ENCODE measurements around the gene ERC2.

- TF ChIP-seq CTCF (IDR thresholded peaks at IDR 0.05) (no peak), POLR2AphosphoS5 (IDR thresholded peaks at IDR 0.05) (no peak)
Measured at GRCh38 chr3:56397798-56398197, 70.5 kb downstream of the ERC2 start.

Data from breast epithelium (tissue), 3 donors.